Measurements from ENCODE around the gene RTTN. TPM values are rescaled to one million over a fixed set of nuclear protein-coding genes. Genes with fewer than 3 reads are reported as not detected.

The RTTN gene
- polyA plus RNA-seq, 1 of the 3 experiments (the other 2 are of a cell fraction) = 4.7 TPM

GRCh38 chr18:69995774-69996173 is 209.7 kb downstream of the RTTN start:
- peaks cover 0 to 12% of the 10 kb centered on the region in 2 experiments; a peak in 2 of 4 replicates for H3K4me1 ChIP-seq (ENCODE audit: control insufficient read depth in 1 of 2, insufficient read depth in 2 of 2, low read depth in 1 of 2, low read length in 1 of 2)
- no peak overlapping the region for H3K9ac ChIP-seq
- H3K4me3 ChIP-seq (ENCODE audit: low read depth in 2 of 2, low read length in 1 of 2) = no peak overlapping the region
- H3K4me2 ChIP-seq = no peak overlapping the region
- ChIA-PET CTCF (no interaction called here), POLR2A (no interaction called here)
- H3F3A ChIP-seq (replicated peaks; ENCODE audit: insufficient read depth) = no peaks in the 10 kb centered on the region
- H3K27me3 ChIP-seq (ENCODE audit: insufficient read depth) = no peaks in the 10 kb centered on the region
- no peaks in the 10 kb centered on the region for H3K79me2 ChIP-seq (ENCODE audit: insufficient read depth)
- DNase-seq = no peak
- H3K36me3 ChIP-seq (replicated peaks in 1 of 2; ENCODE audit: control insufficient read depth in 1 of 2, insufficient read depth in 2 of 2, low read length in 1 of 2) = peaks cover 2 to 18% of the 10 kb centered on the region in 2 experiments
- no peaks in the 10 kb centered on the region for H4K20me1 ChIP-seq (ENCODE audit: insufficient read depth)
- TF ChIP-seq CTCF (IDR thresholded peaks at IDR 0.05) (no peak), TCF12 (IDR thresholded peaks at IDR 0.05) (no peak), SIN3A (IDR thresholded peaks at IDR 0.05; ENCODE audit: borderline replicate concordance, low read depth, low read length) (no peak), USF1 (IDR thresholded peaks at IDR 0.05; ENCODE audit: borderline replicate concordance, low read depth) (no peak), MAX (IDR thresholded peaks at IDR 0.05; ENCODE audit: low read depth) (no peak), MXI1 (IDR thresholded peaks at IDR 0.05; ENCODE audit: low read depth, low read length) (no peak), GABPA (IDR thresholded peaks at IDR 0.05; ENCODE audit: low read depth) (no peak), GATA2 (CRISPR knock-in tag; IDR thresholded peaks at IDR 0.05) (no peak)
- H3K9me2 ChIP-seq = no peaks in the 10 kb centered on the region
- no peak overlapping the region for H2AFZ ChIP-seq (ENCODE audit: low read depth)
- no peak overlapping the region for H3K27ac ChIP-seq (ENCODE audit: low read depth in 2 of 2, low read length in 1 of 2)
- no peaks in the 10 kb centered on the region for H3K9me3 ChIP-seq
- 100% methylated on average over 3 of the region's 3 CpGs for WGBS (ENCODE audit: low lambda C conversion rate)

- no peak overlapping the region for H2AFZ ChIP-seq (ENCODE audit: low read depth)
- whole genome bisulfite sequencing (ENCODE audit: low lambda C conversion rate) = 60% methylated on average over 1 of the region's 1 CpG
- no peaks in the 10 kb centered on the region for H3K27me3 ChIP-seq (ENCODE audit: insufficient read depth)
- H3K36me3 ChIP-seq (replicated peaks in 1 of 2; ENCODE audit: control insufficient read depth in 1 of 2, insufficient read depth in 2 of 2, low read length in 1 of 2) = peaks cover 2 to 23% of the 10 kb centered on the region in 2 experiments
- no peak overlapping the region for H3K4me3 ChIP-seq (ENCODE audit: low read depth in 2 of 2, low read length in 1 of 2)
- H3K4me2 ChIP-seq = no peak overlapping the region
- no peaks in the 10 kb centered on the region for H3K9me3 ChIP-seq
- no peaks in the 10 kb centered on the region for H4K20me1 ChIP-seq (ENCODE audit: insufficient read depth)
- peaks cover 0 to 3% of the 10 kb centered on the region in 2 experiments; a peak in 2 of 4 replicates for H3K4me1 ChIP-seq (ENCODE audit: control insufficient read depth in 1 of 2, insufficient read depth in 2 of 2, low read depth in 1 of 2, low read length in 1 of 2)
- H3K9ac ChIP-seq = no peak overlapping the region
- no peaks in the 10 kb centered on the region for H3K79me2 ChIP-seq (ENCODE audit: insufficient read depth)
- no peaks in the 10 kb centered on the region for H3K9me2 ChIP-seq
- TF ChIP-seq IRF3 (IDR thresholded peaks at IDR 0.05; ENCODE audit: low read depth, low read length) (no peak), MXI1 (IDR thresholded peaks at IDR 0.05; ENCODE audit: low read depth, low read length) (no peak), ELF1 (IDR thresholded peaks at IDR 0.05) (no peak), USF1 (IDR thresholded peaks at IDR 0.05; ENCODE audit: borderline replicate concordance, low read depth) (no peak), SMC3 (IDR thresholded peaks at IDR 0.05; ENCODE audit: low read depth, low read length) (no peak), RXRA (IDR thresholded peaks at IDR 0.05; ENCODE audit: borderline replicate concordance, low read depth) (no peak), RFX5 (IDR thresholded peaks at IDR 0.05; ENCODE audit: low read length) (no peak), FOXM1 (IDR thresholded peaks at IDR 0.05; ENCODE audit: low read depth) (no peak), NFIC (IDR thresholded peaks at IDR 0.05; ENCODE audit: borderline replicate concordance) (no peak), JUND (IDR thresholded peaks at IDR 0.05) (no peak), MAX (IDR thresholded peaks at IDR 0.05; ENCODE audit: low read depth) (no peak), RAD21 (IDR thresholded peaks at IDR 0.05; ENCODE audit: low read length) (no peak), YY1 (IDR thresholded peaks at IDR 0.05; ENCODE audit: low read depth) (no peak)
- DNase-seq = no peak
- CTCF ChIA-PET = no interaction called here
- no peaks in the 10 kb centered on the region for H3F3A ChIP-seq (replicated peaks; ENCODE audit: insufficient read depth)
- no peak overlapping the region for H3K27ac ChIP-seq (ENCODE audit: low read depth in 2 of 2, low read length in 1 of 2)
- POLR2A ChIA-PET = no interaction called here
These were observed 212.7 kb downstream of the RTTN start for GRCh38 chr18:69992776-69993175.

Data from SK-N-SH (cell line).